ENCODE data around the gene LCE1F.

Gene LCE1F

DNA sequence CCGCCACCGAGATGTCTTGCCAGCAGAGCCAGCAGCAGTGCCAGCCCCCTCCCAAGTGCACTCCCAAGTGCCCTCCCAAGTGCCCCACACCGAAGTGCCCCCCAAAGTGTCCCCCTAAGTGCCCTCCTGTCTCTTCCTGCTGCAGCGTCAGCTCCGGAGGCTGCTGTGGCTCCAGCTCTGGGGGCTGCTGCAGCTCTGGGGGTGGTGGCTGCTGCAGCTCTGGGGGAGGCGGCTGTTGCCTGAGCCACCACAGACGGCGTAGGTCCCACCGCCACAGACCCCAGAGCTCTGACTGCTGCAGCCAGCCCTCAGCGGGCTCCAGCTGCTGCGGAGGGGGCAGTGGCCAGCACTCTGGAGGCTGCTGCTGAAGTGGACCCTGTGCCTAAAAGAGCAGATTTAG lies 1.4 kb downstream of the LCE1F start:
- no peak overlapping the region for H3K27ac ChIP-seq (replicated peaks)
- no peak for TF ChIP-seq POLR2AphosphoS5 (IDR thresholded peaks at IDR 0.05; ENCODE audit: low read depth)
- TF ChIP-seq REST (IDR thresholded peaks at IDR 0.05; ENCODE audit: insufficient replicate concordance, low read depth), result no peak
- TF ChIP-seq SPI1 (IDR thresholded peaks at IDR 0.05; ENCODE audit: borderline replicate concordance, low read depth), result no peak
- no peak for TF ChIP-seq GABPA (IDR thresholded peaks at IDR 0.05; ENCODE audit: low read depth)
- no peak for TF ChIP-seq CTCF (IDR thresholded peaks at IDR 0.05; ENCODE audit: insufficient read depth, low read length)

GRCh38 chr1:152777510-152778137 lies 2.7 kb downstream of the LCE1F start:
- no peak overlapping the region for H3K27ac ChIP-seq (replicated peaks)
- no peak overlapping the region for H3K4me3 ChIP-seq (replicated peaks; ENCODE audit: insufficient read depth, low read length)
- TF ChIP-seq GABPA (IDR thresholded peaks at IDR 0.05; ENCODE audit: low read depth), result no peak
- TF ChIP-seq CTCF (IDR thresholded peaks at IDR 0.05; ENCODE audit: insufficient read depth, low read length), result peak; percentile 33
- H3K27me3 ChIP-seq (ENCODE audit: insufficient read depth, poor library complexity, severe bottlenecking), result no peaks in the 10 kb centered on the region
- peak in 1 of 2 experiments; percentile 1 for DNase-seq (ENCODE audit: low read depth in 1 of 2, low spot score in 1 of 2)

More for the DNA sequence above, 1.4 kb downstream of the LCE1F start:
- DNase-seq (ENCODE audit: low read depth in 1 of 2, low spot score in 1 of 2), result no peak
- H3K27me3 ChIP-seq (ENCODE audit: insufficient read depth, poor library complexity, severe bottlenecking), result no peaks in the 10 kb centered on the region
- no peak overlapping the region for H3K4me3 ChIP-seq (replicated peaks; ENCODE audit: insufficient read depth, low read length)

DNA sequence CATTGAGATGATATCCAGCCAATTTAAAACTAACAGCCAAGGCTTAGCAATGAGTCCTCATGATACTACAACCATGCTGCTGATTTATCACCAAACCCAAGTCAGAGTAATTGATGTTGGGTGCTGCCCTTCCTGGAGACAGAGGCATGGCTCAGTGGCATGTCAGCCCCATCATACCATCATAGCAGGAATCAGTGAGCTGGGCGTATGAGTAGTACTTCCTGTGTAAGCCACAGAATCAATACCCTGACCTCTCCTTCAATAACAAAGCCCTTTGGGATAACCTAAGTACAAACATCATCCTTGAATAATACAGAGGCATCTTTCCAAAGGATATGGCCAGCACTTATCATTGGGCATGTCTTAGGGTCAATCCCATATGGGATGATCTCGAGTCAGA lies 8.2 kb downstream of the LCE1F start:
- Histone ChIP-seq H3K4me3 (replicated peaks; ENCODE audit: insufficient read depth, low read length) (no peak overlapping the region), H3K27me3 (ENCODE audit: insufficient read depth, poor library complexity, severe bottlenecking) (peaks cover 7% of the 10 kb centered on the region), H3K27ac (replicated peaks) (no peak overlapping the region)
- DNase-seq (ENCODE audit: low read depth in 1 of 2, low spot score in 1 of 2), result no peak
- TF ChIP-seq GABPA (IDR thresholded peaks at IDR 0.05; ENCODE audit: low read depth) (no peak), REST (IDR thresholded peaks at IDR 0.05; ENCODE audit: insufficient replicate concordance, low read depth) (no peak), POLR2AphosphoS5 (IDR thresholded peaks at IDR 0.05; ENCODE audit: low read depth) (no peak), CTCF (IDR thresholded peaks at IDR 0.05; ENCODE audit: insufficient read depth, low read length) (no peak), SPI1 (IDR thresholded peaks at IDR 0.05; ENCODE audit: borderline replicate concordance, low read depth) (no peak)

- peaks cover 7% of the 10 kb centered on the region for H3K27me3 ChIP-seq (ENCODE audit: insufficient read depth, poor library complexity, severe bottlenecking)
- no peak for DNase-seq (ENCODE audit: low read depth in 1 of 2, low spot score in 1 of 2)
- no peak for TF ChIP-seq GABPA (IDR thresholded peaks at IDR 0.05; ENCODE audit: low read depth)
- TF ChIP-seq CTCF (IDR thresholded peaks at IDR 0.05; ENCODE audit: insufficient read depth, low read length), result no peak
- no peak for TF ChIP-seq SPI1 (IDR thresholded peaks at IDR 0.05; ENCODE audit: borderline replicate concordance, low read depth)
- no peak for TF ChIP-seq REST (IDR thresholded peaks at IDR 0.05; ENCODE audit: insufficient replicate concordance, low read depth)
- no peak for TF ChIP-seq POLR2AphosphoS5 (IDR thresholded peaks at IDR 0.05; ENCODE audit: low read depth)
- no peak within 1 kb of the TSS for H3K27ac ChIP-seq (replicated peaks)
- H3K4me3 ChIP-seq (replicated peaks; ENCODE audit: insufficient read depth, low read length), result no peak within 1 kb of the TSS
Measured at GRCh38 chr1:152786077-152786476, 11.1 kb downstream of the LCE1F start, which contains the start of gene LCE1E. Gene LCE1E (plus strand): TSS chr1:152786257. CDS start chr1:152787300, 1,043 bp downstream.
